Caco-2 (cell line): ENCODE results near the gene HOXD8. TPM values are rescaled to one million over a fixed set of nuclear protein-coding genes. Genes with fewer than 3 reads are reported as not detected.

ENCODE experiments used
- BruUV-seq: library from RNA; stranded (reverse); fragments of 400-500 nt; replicated peaks from 2 replicates; lab custom pipeline; 2021; lab: Mats Ljungman, UMichigan
- CTCF ChIA-PET: fragments of 300-600 bp; sonication (Branson Sonifier 250); formaldehyde crosslinking; loops from one replicate; lab custom pipeline; 2022; ENCODE audit warnings: antibody characterized with exemption; lab: Charles Lee
- POLR2A ChIA-PET: fragments of 300-600 bp; sonication (Branson Sonifier 250); formaldehyde crosslinking; loops from one replicate; lab custom pipeline; 2022; ENCODE audit warnings: antibody characterized with exemption; lab: Charles Lee
- DNase-seq, 2 experiments: peaks; one replicate each; pipeline versions ENCODE4 v3.0.0 to v3.0.0-alpha.2; 2020 to 2022
- H3K27me3 ChIP-seq: replicated peaks from 2 replicates; pipeline ENCODE4 v1.6.0; 2011; ENCODE audit warnings: low read length; ENCODE audit not compliant: control insufficient read depth, insufficient read depth
- H3K36me3 ChIP-seq: 2 replicates; pipeline ENCODE4 v1.5.1; 2011; ENCODE audit warnings: low read length; ENCODE audit not compliant: control insufficient read depth, insufficient read depth
- H3K4me1 ChIP-seq: fragments of 250-450 bp; sonication (Bioruptor Pico); 2 replicates; pipeline ENCODE4 v1.5.1; 2020; ENCODE audit warnings: mild to moderate bottlenecking
- H3K4me3 ChIP-seq: 2 replicates; pipeline ENCODE4 v1.5.1; 2011; ENCODE audit warnings: low read depth, mild to moderate bottlenecking, control low read depth, low read length
- H3K9me3 ChIP-seq: fragments of 250-450 bp; sonication (Bioruptor Pico); 2 replicates; pipeline ENCODE4 v1.5.1; 2020; ENCODE audit warnings: mild to moderate bottlenecking, moderate library complexity
- H3K27ac Mint-ChIP-seq: one replicate; pipeline ENCODE4 v1.8.0; 2022; ENCODE audit warnings: mixed read lengths; ENCODE audit not compliant: unreplicated experiment
- H3K27me3 Mint-ChIP-seq: one replicate; pipeline ENCODE4 v1.8.0; 2022; ENCODE audit warnings: mixed read lengths; ENCODE audit not compliant: insufficient read depth, unreplicated experiment
- H3K36me3 Mint-ChIP-seq: one replicate; pipeline ENCODE4 v1.8.0; 2022; ENCODE audit warnings: mild to moderate bottlenecking, mixed read lengths; ENCODE audit not compliant: insufficient read depth, unreplicated experiment
- H3K4me1 Mint-ChIP-seq: one replicate; pipeline ENCODE4 v1.8.0; 2022; ENCODE audit warnings: low read depth, mixed read lengths; ENCODE audit not compliant: unreplicated experiment
- H3K4me3 Mint-ChIP-seq: one replicate; pipeline ENCODE4 v1.8.0; 2022; ENCODE audit warnings: mild to moderate bottlenecking, moderate library complexity, mixed read lengths; ENCODE audit not compliant: unreplicated experiment
- H3K9me3 Mint-ChIP-seq: one replicate; pipeline ENCODE4 v1.8.0; 2022; ENCODE audit warnings: mixed read lengths; ENCODE audit not compliant: unreplicated experiment
- intact Hi-C: fragments of 100-400 bp; cut with micrococcal nuclease; formaldehyde crosslinking; loops from one replicate; pipeline ENCODE4 v1.10.0; 2022; ENCODE audit not compliant: unreplicated experiment
- total RNA-seq: library from RNA; stranded (reverse); gene quantifications from 2 replicates; pipeline ENCODE4 v1.2.3, GENCODE V29; 2022
- TF ChIP-seq, protein P1 (sequence below), 2 experiments: fragments of 200-600 bp in 1 of 2; IDR thresholded peaks; 1 replicate in 1 of 2; 2 replicates in 1 of 2; pipeline versions ENCODE4 v1.5.1 to v1.8.0; 2011 to 2022; ENCODE audit warnings: antibody characterized with exemption in 1 of 2, control low read depth in 1 of 2, inconsistent platforms in 1 of 2, low read depth in 1 of 2, low read length in 1 of 2, mild to moderate bottlenecking in 1 of 2, moderate library complexity in 1 of 2; ENCODE audit not compliant: insufficient read depth in 1 of 2, severe bottlenecking in 1 of 2, unreplicated experiment in 1 of 2

The HOXD8 gene
- total RNA-seq, 1 experiment from 2014 or later: not detected

DNA sequence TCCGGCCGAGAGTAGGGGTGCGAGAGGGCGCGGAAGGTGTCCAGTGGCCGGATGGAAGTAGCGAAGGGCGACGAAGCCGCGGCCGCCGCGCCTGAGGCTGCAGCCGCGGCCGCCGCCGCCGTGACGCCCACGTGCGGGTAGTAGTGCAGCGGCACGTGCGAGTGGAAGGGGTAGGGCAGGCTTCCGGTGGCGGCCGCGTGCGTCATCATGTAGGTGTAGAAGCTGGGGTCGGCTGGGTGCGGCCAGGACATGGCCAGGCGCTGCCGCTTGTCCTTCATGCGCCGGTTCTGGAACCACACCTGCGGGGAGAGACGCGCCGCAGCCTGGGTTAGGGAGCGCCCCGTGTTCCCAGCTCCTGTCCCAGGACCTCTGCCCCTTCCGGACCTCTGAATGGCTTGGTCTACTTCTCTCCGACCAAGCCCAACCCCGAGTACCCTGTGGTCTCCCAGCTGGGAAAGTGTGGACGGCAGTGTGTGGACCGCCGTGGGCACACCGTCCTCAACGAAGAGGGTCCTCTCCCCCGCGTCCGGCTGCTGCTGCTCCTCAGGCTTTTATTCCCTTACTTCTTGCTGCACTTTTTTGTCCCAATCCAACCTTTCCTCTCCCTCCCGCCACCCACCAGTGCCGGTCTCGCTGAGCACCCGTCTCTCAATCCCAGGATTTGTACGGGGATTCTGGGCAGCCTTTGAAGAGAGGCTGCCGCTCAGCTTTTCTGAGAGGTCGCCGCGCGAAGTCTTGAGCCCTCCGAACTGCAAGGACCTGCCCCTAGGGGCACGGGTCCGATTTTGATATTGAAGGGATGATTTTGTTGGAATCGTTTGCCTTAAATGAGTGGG, 48.7 kb upstream of the HOXD8 start:
- no TSS peak for BruUV-seq
- POLR2A ChIA-PET: no interaction called here
- Mint-ChIP-seq H3K27me3 (peaks cover 57% of the 10 kb centered on the region), H3K36me3 (peaks cover 5% of the 10 kb centered on the region), H3K27ac (no peak overlapping the region), H3K9me3 (no peaks in the 10 kb centered on the region), H3K4me3 (peak overlapping the region; percentile 85), H3K4me1 (peaks cover 19% of the 10 kb centered on the region)
- TF ChIP-seq, protein P1, sequence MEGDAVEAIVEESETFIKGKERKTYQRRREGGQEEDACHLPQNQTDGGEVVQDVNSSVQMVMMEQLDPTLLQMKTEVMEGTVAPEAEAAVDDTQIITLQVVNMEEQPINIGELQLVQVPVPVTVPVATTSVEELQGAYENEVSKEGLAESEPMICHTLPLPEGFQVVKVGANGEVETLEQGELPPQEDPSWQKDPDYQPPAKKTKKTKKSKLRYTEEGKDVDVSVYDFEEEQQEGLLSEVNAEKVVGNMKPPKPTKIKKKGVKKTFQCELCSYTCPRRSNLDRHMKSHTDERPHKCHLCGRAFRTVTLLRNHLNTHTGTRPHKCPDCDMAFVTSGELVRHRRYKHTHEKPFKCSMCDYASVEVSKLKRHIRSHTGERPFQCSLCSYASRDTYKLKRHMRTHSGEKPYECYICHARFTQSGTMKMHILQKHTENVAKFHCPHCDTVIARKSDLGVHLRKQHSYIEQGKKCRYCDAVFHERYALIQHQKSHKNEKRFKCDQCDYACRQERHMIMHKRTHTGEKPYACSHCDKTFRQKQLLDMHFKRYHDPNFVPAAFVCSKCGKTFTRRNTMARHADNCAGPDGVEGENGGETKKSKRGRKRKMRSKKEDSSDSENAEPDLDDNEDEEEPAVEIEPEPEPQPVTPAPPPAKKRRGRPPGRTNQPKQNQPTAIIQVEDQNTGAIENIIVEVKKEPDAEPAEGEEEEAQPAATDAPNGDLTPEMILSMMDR (IDR thresholded peaks at IDR 0.05; ENCODE audit: insufficient read depth in 1 of 2, low read depth in 1 of 2, low read length in 1 of 2, severe bottlenecking in 1 of 2, unreplicated experiment in 1 of 2): no peak
- H3K36me3 ChIP-seq: no peaks in the 10 kb centered on the region
- CTCF ChIA-PET: interaction anchor here (0.6 to 1.2 kb wide), 4 partner anchors 26 to 716 kb away, joined by 3 to 4 read pairs (median 3); no protein-coding TSS in a partner anchor
- H3K4me1 ChIP-seq: peaks cover 10% of the 10 kb centered on the region; the same call in 1 of the 2 replicates
- peaks cover 15% of the 10 kb centered on the region for H3K9me3 ChIP-seq
- intact Hi-C loops: loop anchor here (1.0 to 10.0 kb wide), 4 partner anchors 78 to 390 kb away; partner anchors contain the start of gene LNPK
- peaks cover 16% of the 10 kb centered on the region for H3K27me3 ChIP-seq
- H3K4me3 ChIP-seq: peak overlapping the region; percentile 33
- peak; percentile 58 to 63 for DNase-seq

DNA sequence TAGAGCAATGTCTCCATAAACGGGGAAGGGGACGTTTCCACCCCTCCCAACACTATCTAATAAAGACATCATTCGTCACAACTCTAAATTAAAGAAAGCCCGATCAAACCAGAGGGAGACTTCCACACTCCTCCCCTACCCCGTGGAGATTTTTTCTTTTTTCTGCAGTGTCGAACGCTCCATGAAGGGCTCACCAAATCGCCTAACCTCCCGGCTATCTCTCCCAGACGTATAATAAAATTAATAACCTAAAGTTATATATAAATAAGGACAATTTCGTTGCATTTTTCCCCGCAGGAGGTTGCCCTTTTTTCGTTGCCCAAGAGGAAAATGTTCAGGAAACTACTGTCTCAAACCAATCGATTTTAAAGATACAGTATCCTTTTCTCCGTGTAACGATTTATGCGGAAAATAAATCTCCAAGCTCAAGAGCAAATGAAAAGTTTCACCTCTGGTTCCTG, 48.1 kb upstream of the HOXD8 start:
- H3K27me3 ChIP-seq: peaks cover 20% of the 10 kb centered on the region
- CTCF ChIA-PET: no interaction called here

More for the DNA sequence above, 48.1 kb upstream of the HOXD8 start:
- Histone ChIP-seq H3K4me3 (no peak overlapping the region), H3K9me3 (peaks cover 15% of the 10 kb centered on the region), H3K36me3 (no peaks in the 10 kb centered on the region), H3K4me1 (peaks cover 14% of the 10 kb centered on the region; the same call in 1 of the 2 replicates)
- Mint-ChIP-seq H3K9me3 (no peaks in the 10 kb centered on the region), H3K4me3 (peak overlapping the region; percentile 85), H3K27me3 (peaks cover 57% of the 10 kb centered on the region), H3K36me3 (peaks cover 5% of the 10 kb centered on the region), H3K4me1 (peaks cover 19% of the 10 kb centered on the region), H3K27ac (no peak overlapping the region)
- no TSS peak for BruUV-seq
- POLR2A ChIA-PET: no interaction called here
- no peak for DNase-seq
- intact Hi-C loops: loop anchor here (2.0 to 10.0 kb wide), 2 partner anchors 79 to 197 kb away; partner anchors contain the start of gene LNPK
- TF ChIP-seq, protein P1 (IDR thresholded peaks at IDR 0.05; ENCODE audit: insufficient read depth in 1 of 2, low read depth in 1 of 2, low read length in 1 of 2, severe bottlenecking in 1 of 2, unreplicated experiment in 1 of 2): no peak
